ENCODE results near the gene LYZL6.

DNA sequence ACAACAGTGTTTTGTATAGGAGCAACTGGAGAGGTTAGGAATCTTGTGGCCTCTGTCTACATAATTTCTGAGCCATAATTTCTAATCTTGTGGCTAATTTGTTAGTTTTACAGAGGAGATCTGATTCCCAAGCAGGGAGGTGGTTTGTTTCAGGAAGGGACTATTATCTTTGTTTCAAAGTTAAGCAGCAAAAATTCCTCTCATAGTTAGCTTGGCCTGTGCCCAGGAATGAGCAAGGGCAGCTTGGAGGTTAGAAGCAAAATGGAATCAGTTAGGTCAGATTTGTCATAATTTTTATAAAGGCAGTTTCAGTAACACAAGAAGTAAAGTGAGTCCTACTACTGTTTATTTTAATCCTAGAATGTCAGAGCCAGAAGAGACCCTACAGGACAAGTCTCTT lies 10.9 kb downstream of the LYZL6 start:
- TF ChIP-seq CTCF (IDR thresholded peaks at IDR 0.05 in 4 of 5, conservative IDR thresholded peaks at IDR 0.05 in 1 of 5), result no peak
- no peak for TF ChIP-seq POLR2A (IDR thresholded peaks at IDR 0.05)

Data from gastrocnemius medialis (tissue), 4 donors.